Stimulated activated CD4-positive, alpha-beta T cell treated with anti-CD3 and anti-CD28 coated beads, Interleukin-15, amount 100 ng/mL, for 24 hours (primary cell): ENCODE data around the gene ANKRD37.
A peak's percentile ranks its signal among the peaks of the same experiment; 100 is the strongest.
"Not testable (repeated sequence)": the region's sequence is repeated elsewhere in the genome, so short reads cannot be mapped to it uniquely, and the experiment has no call there.

Experiments
- DNase-seq: peaks from one replicate; pipeline ENCODE4 v3.0.0-alpha.2; 2020

The ANKRD37 gene, protein sequence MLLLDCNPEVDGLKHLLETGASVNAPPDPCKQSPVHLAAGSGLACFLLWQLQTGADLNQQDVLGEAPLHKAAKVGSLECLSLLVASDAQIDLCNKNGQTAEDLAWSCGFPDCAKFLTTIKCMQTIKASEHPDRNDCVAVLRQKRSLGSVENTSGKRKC

DNA sequence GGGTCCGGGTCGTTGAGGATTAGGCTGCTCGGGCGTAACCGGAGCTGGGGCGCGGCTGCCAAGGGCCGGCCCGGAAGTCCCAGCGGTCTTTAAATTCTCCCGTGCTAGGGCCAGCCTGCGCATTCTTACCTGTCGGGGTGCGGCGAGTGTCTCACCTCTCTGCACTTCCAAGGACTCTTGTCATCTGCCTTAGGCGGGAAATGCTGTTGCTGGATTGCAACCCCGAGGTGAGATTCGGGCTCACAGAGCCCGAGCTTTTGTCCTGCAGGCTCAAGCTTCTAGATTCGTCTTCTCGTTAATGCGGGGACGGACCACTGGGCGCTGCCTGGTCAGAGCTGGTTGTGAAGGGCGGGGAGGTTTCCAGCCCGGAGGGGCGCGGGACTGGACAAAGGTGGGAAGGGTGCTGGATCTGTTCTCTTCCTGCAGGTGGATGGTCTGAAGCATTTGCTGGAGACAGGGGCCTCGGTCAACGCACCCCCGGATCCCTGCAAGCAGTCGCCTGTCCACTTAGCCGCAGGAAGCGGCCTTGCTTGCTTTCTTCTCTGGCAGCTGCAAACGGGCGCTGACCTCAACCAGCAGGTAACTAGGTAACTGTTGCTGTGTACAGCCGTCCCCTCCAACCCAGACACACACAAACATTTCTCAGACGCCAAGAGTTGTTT lies at the start of gene ANKRD37:
ANKRD37 (plus strand) TSS at position 118 of the 662 bp plus-strand sequence; CDS start at position 201, 83 bp downstream.
- DNase-seq: no peak

DNA sequence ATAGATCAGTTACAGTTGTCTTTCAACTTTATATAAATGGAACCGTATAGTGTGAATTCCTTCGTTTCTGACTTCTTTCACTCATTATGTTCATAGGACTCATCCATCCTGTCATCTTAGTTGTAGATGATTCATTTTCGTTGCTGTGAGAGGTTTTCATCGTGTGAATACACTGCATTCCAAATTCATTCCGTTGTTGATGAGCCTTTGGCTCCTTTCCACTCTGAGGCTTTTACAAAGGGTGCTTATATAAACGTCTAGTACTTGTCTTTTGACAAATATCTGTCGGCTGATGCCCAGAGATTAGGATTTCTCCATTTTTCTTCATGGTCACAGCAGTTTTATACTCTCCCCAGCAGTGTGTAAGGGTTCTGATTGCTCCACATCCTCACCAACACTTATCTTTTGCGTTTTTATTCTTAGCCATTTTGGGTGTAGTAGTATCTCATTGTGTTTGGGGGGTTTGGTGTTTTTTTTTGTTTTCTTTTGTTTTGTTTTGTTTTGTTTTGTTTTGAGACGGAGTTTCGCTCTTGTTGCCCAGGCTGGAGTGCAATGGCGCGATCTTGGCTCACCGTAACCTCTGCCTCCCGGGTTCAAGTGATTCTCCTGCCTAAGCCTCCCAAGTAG lies 49.6 kb upstream of the ANKRD37 start:
- DNase-seq: no peak

DNA sequence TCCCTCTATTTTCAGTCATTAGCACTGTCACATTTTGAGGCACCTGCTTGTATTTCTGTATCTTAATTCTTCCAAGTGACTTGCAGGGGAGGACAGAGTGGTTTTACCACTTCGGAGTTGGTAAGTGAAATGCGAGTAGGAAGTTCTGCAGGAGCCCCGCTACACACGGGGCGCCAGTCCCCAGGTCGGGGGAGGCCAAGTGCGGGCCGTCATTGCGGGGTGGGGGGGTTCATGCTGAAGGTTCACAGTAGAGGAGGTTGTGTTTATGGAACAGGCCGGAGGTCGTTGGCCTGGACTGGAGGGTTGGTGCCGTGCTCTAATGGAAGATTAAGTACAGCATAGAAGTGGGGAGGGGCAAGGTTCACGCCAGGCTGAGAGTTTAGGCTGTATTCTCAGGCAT lies 45.0 kb upstream of the ANKRD37 start:
- DNase-seq: no peak

DNA sequence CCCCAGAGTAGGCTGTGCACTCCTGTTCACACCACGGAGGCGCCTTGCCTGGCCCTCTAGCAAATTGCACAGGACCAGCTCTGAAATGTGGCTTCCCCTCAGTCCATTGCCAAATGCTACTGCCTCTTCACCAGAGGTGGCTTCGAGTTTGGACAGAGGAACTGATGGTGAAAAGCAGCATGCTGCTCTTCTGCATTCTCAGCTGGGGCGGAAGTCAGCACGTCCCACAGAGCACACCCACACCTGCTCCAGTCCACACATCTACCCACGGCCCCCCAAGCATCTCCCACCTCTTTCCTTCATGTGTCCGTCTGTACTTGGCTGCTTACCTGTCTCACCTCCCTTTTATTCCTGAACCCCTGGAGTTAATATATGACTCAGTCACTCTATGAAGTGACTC lies 44.4 kb upstream of the ANKRD37 start:
- DNase-seq: no peak

DNA sequence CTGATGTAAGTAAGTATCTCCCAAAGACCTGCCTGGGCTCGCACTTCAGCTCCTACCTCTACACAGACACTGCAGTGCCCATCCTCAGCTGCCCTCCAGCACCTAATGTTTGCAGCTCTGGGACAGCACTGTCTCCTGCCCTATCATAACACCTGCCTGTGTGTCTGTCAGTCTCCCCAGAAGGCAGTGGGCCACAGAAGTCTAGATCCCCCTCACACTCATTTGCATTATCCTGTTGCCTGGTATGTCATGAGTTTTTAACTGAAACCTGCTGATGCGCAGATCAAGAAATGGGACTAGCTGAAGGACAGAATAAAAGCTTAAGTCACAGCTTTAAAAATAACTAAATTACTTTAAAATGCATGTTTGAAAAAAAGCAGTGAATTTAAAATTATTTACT lies 43.9 kb upstream of the ANKRD37 start:
- DNase-seq: no peak

DNA sequence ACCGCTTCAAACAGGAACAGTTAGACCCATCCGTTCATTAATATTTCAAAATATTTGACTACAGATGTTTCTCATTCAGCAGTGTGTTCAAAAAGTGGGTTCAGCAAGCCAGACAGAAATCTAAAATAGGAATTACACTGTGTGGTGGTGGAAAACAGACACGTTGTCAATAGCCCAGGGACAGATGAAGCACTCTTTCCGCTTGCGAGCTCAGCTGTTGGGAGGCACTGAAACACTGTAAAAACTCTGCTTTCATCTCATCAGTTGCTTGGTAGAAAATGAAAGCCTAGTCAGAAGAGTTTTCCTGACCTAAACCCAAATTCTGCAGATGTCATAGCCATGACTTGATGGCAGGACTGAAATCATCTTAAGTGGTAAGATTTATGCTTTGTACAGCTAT lies 39.4 kb upstream of the ANKRD37 start:
- peak; percentile 18 for DNase-seq

DNA sequence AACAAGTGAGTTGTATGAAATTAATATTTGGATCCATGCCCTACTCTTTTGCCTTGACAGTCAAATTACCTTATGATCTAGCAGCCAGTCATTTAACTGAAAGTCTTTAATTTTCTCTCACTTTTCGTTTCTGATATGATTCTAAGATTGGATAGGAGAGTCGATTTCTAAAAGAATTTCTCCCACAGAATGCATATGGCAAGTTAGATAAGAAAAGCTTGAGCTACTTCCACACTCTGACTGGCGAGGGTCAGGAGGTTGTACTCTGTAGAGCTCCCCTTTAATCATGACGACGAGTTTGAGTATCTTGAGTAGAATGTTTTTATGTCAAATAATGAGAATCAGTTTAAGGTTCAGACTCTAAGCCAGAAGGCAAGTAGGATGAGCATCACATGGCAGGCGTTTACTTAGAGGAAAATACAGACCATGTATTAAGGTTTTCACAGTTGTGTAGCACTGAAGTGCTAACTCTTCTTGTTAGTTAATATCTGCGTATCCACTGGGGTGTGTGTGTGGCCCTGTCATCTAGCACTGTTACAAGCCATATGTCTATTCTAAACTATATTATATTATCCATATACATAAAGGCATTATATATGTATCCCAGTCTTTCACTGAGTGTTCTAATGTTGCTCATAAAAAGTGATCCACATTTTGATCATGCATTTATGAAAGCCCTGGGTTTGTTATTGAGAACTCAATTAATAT lies 38.8 kb upstream of the ANKRD37 start:
- no peak for DNase-seq

DNA sequence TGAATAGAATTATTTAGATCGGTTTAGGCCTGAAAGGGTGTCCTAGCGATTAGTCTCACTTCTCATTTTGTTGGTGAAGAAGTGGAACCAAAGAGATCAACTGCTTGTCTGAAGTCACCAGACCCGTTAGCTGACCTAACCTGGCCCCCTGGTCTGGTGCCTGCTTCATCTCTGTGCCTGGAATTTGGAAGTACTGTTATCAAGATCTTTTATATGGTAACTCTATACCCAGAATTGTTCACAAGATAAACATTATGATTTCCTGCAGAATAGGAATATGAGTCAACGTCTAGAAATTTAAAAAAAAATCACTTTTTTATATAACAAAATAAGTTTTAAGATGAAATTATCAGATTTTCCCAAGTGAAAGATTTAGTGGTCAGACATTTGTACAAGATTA lies 38.1 kb upstream of the ANKRD37 start:
- DNase-seq: no peak

DNA sequence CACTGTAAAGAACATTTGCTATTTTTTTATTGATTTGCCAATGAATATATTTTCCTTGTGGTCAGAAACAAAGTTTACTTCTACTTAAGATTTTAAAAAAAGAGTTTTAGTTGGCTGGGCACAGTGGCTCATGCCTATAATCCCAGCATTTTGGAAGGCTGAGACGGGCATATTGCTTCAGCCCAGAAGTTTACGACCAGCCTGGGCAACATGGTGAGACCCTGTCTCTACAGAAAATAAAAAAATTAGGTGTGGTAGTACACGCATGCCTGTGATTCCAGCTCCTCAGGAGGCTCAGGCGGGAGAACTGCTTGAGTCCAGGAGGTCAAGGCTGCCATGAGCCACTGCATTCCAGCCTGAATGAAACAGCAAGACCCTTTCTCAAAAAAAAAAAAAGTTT lies 37.7 kb upstream of the ANKRD37 start:
- DNase-seq: no peak

DNA sequence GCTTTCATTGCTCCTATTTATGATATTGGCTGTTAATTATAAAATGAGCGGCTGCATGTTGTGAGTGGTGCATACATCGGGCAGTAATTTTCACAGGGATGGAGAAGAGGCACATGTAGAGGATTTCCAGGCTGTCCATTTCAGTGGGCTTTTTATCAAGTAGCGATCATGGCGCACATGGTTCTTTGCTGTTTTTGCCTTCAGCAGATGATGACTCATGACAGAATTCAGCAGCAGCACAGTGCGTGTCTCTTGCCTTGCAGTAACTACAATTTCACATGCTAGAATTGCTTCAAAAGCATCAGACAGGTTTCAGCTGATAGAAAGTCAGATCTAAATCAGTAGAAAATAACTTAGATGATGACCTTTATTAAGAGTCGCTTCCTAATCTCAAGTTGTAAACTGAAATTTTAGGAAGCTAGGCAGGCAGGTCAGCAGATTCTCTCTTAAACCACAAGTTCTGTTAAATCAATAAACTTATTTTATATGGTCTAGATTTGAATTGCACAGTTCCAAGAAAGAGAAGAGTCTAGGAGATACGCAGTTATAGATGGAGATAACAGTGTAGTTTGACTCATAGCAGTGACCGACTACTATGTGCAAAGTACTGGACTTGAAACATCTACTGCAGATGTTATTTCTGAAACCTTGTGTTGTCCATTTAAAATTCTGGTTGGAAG lies 36.7 kb upstream of the ANKRD37 start:
- no peak for DNase-seq

DNA sequence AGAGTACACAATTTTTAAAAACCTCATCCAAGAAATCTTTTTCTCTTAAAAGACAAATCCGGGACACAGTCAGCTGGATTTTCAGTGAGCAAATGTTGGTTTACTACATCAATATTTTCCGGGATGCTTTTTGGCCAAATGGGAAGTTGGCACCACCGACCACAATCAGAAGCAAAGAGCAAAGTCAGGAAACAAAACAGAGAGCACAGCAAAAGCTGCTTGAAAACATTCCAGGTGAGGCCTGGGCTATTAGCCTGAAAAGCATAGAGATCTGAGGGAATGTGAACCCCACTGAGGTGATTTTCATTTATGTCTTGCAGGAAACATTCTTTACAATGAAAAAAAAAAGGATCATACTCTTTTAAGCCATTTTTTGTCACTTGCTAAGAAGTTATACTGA lies 34.8 kb upstream of the ANKRD37 start:
- DNase-seq: no peak

DNA sequence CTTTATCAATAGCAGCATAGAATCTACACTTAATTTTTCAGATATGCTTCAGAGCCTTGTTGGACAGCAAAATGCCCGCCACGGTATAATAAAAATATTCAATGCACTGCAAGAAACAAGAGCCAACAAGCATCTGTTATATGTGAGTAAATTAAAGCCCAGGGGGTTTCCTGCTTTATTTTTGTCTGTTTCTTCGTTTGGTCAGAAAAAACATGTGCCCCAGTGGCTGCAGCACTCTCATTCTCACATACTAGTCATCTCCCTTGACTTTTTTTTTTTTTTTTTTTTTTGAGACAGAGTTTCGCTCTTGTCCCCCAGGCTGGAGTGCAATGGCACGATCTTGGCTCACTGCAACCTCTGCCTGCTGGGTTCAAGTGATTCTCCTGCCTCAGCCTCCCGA lies 34.1 kb upstream of the ANKRD37 start:
- DNase-seq: not testable (repeated sequence)

DNA sequence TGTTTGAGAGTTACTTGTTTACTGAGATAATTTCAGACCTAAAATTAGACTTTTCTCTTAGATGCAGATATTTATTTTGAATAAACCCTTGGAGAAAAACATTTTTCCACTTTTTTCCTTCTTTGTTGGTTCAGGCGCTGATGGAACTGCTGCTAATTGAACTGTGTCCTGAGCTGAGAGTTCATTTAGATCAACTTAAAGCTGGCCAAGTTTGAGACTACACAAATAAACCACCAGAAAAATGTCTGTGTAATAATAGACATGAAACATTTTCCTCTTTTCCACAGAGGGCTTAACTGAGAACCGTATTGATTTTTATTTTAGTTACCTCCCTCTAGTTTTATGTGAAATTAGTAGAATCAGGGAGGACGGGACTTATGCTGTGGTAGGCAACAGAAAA lies 33.4 kb upstream of the ANKRD37 start:
- DNase-seq: no peak

DNA sequence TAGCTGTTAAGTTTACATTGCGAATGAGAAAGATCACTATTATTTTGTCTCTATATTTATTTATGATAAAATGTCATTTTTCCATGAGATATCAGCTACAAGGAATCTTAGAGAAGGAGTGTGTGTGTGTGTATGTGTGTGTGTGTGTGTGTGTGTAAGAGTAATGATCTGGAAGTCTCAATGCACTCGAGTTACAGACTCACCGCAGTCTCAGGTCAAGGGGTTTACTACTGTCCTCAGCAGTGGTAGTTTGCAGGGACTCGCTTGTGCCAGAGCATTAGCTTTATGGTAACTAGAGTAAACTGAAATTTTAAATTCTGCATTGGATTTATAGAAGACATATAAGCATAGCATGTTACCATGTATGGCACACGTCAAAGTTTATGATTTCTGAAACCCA lies 31.8 kb upstream of the ANKRD37 start:
- no peak for DNase-seq

DNA sequence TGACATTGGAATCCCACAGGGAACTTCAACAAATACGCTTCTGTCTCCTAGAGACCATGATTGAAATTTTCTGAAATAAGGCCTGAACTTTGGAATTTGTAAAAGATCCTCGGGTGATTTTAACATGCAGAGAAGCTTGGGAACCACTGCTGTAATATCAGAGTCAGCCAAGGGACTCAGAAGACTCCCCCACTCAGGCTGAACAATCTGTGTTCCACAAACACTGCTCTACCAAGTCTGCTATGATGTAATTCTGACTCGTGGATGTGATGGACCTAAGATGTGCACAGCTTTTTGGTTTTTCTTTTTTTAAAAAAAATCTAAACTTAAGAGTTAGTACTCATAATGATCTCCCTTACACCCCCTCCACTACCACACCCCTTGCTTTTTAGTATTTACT lies 26.9 kb upstream of the ANKRD37 start:
- no peak for DNase-seq

DNA sequence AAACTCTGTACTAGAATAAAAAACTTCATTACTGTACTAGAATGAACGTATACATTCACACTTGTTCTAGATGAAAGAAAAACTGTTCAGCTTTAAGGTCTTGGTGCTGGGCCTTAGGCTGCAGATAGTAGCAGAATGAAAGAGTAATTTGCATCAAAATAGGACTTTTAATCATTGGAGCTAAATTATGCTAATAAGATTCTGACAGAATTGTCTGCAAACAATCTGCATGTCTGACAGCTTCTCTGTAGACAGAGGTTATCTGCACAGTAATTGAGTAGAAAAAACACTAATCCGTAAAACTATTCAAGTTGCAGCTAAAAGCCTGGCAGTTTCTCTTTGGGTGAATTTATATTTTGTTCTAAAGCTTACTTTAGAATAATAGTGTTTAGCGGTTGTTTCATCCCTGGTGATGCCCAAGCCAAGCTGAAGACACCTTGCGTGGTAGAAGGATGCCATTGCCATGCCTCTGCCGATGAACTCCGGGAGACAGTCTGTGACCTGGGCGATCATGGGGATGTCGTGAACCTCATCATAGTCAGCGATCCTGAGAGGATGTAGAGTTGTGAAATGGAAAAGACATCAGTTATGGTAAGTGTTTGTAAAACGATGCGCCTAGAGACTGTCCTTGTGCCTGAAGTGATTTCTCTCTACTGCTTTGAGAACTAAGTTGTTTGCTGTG lies 26.2 kb upstream of the ANKRD37 start:
- no peak for DNase-seq

DNA sequence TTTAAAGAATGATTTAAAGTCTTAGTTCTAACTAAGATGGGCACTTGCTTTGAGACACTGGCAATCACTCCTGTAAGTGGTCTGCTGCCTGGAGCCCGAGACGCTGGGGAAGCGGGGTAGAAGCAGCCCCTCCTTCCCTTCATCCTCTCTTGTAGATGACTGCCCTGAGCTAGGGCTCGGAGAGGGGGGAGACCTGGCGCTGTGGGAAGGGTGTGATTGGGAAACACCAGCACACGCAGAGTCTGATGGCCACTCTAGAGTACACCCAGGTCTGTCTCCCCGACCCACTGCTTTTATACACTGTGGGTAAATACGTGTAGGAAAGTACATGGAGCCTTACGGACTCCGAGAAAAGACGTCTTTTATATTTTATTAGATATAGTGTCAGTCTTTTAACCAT lies 24.9 kb upstream of the ANKRD37 start:
- no peak for DNase-seq

DNA sequence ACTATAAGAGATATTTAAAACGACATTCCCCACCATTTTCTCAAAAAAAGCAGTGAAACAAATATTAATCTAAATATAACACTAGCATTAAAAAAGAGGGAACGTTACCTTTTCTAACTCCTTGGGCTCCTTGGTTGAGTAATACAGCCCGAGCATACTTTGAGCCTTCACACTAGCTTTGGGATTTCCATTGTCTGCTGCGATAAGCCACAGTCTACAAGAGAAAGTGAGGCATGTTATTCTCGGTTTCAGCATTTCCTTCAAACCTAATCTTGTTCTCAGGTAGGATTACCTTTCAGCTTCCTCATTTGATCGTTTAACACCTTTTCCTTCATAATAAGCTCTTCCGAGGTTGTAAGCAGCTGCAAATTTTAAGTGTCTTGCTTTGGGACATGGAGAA lies 22.6 kb upstream of the ANKRD37 start:
- DNase-seq: no peak

DNA sequence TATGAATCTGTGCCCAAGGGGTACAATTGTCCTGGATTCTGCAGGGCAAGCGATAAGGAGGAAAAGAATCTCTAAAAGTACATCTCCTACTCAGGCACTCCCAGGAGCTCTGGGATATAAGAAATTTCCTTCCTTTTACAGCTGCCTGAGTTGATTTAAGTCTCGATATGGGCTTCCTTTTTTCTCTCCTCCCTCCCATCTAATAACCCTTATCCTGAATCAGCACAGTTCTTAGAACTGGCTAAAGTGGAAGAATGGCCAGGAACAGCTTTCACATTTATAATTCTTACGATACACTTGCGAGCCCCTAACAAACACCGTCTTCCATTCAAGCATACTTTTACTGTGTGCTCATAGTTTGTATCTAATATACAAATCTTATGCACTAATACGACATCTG lies 22.1 kb upstream of the ANKRD37 start:
- DNase-seq: no peak

DNA sequence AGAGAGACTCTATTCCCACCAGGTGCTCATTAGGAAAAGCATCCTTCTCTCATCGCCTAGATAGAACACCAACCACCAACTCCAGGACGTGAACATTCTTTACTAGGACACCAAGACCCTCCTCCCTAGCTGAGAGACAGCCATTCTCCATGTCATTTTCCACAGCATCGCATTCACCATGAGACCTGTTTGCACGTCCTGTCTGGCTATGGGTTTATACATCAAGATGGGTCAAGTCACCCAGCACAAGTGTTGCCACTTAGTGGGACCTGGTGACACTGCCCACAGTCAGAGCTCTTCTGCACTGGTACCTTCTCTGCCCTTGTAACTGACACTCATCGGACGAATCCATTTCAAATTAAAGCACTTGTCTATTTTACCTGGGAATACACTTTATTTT lies 18.4 kb upstream of the ANKRD37 start:
- no peak for DNase-seq

DNA sequence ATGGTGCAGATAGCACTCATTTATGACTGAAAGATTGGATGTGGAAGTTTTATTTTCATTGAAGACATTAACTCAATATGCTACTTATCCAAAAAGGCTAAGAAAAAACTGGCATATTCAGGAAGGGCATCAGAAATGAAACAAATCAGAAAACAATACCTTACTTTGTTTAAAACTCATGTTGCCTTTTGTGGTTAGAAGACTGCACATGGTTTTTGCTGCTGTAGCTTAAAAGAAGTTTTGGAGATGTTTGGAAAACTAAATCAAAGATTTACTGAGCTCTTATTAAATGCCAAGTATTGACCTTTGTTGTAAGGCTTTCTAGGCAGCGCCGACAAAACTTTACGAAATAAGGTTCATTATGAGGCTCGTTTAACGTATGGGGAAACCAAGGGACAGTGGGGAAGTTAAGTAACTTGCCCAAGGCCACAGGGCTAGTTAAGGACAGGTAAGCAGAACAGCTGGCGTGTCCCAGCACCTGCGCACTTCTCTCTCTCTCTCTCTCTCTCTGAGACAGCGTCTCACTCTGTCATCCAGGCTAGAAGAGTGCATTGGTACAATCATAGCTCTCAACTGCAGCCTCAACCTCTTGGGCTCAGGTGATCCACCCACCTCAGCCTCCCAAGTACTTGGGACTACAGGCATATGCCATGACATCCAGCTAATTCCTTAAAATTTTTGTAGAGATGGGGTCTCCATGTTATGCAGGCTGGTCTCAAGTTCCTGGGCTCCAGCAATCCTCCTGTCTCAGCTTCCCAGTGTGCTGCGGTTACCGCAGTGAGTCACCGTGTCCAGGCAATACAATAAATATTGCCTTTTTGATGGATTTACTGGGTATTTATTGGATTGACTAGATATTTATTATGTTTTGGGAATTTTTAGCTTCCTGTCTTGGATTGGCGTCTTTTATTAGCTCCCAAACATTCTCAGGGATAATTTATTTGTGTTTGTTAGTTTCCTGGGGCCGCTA lies 17.0 kb upstream of the ANKRD37 start:
- DNase-seq: no peak

DNA sequence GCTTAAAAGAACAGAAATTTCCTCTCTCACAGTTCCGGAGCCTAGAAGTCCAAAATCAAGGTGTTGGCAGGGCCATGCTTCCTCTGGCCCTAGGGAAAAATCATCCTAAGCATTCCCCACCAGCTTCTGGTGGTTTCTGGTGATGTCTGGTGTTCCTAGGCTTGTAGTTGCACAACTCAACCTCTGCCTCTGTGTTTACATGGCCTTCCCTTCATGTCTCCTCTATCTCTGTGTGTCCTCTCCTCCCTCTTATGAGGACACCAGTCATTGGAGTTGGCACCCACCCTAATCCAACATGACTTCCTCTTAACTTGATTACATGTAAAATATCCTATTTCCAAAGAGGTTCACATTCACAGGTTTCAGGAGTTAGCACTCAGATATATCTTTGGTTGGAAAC lies 16.3 kb upstream of the ANKRD37 start:
- DNase-seq: no peak
